GM21423 (cell line): Measurements from ENCODE around the gene GLIS1.

ENCODE experiments used
- ATAC-seq: cut with Tn5 transposase; IDR thresholded peaks from one replicate; pipeline ENCODE4 v1.9.1; 2021; ENCODE audit warnings: mild to moderate bottlenecking, moderate library complexity; ENCODE audit not compliant: unreplicated experiment

The GLIS1 gene

DNA sequence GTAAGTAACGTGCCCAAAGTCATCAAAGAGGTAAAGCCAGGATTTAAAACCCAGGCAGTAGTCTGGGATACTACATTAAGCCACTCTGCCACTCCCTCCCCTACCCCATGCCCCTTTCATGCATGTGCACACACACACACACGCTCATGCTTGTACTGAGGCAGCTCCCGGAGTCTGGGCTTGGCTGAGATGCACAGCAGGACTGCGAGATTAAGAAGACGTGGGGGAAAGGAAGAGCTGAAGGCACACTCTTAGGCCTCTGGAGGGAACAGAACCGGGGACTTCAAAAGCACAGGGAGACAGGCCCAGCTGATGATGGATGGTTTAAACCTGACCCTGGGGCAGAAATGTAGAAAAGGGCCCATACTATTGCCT, 98.3 kb downstream of the GLIS1 start:
- ATAC-seq = no peak

- ATAC-seq = no peak
These were observed 98.8 kb downstream of the GLIS1 start for GRCh38 chr1:53639996-53640700.

DNA sequence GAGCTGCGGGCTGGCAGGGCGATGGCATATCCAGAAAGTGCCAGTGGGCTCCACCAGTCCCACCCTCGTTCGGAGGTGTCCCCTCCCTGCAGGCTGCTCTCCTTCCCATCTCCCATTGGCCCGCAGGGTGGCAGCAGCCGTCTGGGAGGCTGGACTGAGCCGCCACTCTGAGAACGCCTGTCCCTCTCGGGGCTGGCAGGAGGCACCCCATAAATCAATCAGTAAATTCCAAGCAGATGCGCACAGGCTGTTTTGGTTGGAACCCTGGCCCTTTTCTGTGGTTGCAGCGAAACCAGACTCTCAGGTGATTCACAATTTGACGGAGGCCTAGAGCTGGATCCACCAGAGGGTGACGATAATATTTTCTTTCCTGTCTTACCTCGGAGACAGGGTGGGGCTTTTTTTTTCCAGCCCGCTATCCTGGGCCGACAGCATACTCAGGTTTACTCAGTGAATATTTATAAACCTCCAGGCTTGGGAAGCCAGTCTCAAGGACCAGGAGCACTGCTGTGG, 99.7 kb downstream of the GLIS1 start:
- ATAC-seq = no peak

DNA sequence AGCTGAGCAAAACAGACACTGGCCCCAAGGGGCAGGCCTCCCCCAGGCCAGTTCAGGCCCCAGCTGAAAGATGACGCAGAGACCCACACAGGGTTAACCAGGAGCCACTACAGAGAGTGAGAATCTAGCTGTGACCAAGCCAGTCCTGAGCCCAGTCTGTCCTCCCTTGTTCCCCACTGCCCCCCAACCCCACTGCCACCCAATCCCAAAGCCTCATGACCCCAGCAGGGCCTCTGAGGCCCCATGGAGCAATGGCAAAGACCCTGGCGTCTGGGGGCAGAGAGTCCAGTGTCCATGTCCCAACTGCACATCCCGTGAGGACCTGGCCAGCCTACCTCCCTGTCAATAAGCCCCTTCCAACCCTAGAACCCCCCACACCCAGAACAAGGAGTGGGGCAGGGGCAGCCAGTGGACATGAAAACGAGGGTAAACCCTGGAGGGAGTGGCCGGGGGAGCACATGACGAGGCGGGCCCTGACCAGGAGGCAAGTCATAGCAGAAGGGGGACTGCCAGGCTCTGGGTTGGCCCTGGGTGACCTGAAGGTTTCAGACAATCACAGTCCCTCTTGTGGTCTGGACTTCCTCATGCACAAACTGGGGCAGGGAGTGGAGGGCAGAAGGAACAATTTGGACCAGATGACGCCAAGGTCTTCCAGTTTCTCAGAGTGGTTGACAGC, 100.5 kb downstream of the GLIS1 start:
- no peak for ATAC-seq

DNA sequence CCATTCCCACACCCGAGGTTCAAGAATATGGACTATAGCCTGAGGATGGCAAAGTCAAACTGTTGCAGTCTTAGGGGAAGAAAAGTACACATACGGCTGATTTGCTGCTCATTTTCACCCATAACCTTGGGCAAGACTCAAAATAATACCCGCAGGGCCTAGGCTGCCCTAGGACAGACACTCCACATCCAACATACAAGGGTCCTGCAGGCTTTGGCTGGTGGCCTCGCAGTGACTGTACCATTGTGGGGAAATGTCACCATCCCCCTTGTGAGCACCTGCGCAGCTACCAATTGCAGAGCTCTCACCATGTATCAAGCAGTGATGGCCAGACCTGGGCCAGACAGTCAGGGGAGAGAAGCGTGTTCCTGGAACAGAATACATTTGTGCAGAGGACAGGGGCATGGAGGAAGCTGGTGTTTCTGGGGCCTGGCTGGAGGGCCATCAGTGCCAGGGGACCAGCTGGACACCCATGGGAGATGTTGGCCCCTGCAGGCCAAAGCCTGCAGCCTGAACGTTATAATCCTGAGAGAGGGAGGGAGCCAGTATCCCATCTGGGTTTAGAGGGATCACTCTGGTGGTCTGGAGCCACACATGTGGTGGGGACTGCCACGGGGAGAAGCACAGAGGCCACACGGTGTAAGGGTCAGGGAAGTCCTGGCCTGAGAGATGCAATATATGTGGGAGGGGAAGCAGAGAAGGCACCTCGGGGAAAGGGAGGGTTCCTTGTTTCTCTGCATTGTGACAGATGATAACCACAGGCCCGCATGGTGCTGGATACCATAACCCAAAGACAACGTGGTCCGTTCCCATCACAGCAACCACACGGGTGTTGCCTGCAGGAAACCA, 101.2 kb downstream of the GLIS1 start:
- ATAC-seq = no peak

DNA sequence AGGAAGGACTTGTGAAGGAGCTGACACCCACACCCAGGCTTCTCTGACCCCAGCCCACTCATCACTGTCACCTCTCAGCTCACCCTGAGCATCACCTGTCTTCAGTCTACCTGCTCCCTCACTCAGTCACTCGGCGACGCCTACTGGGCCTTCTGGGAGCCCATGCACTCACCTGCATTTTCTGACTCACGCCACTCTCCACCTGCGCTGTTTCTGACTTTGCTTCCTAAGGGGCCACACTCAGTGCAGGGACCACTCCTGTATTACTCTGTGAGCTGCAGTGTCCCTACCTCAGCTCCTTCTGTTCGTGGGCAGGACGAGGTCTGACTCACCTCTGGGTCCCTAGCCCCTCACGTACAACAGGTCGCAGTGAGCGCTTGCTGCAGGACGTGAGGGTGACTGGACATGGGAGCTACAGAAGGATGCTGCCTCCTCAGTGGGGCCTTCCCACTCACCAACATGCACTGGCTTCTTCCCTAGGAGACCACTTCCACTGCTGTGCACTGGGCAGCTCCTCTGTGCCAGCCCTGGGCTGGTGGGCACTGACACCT, 102.3 kb downstream of the GLIS1 start:
- no peak for ATAC-seq

- ATAC-seq = no peak
These were observed 104.4 kb downstream of the GLIS1 start for GRCh38 chr1:53634571-53634979.

GRCh38 chr1:53633073-53633704, 105.8 kb downstream of the GLIS1 start:
- ATAC-seq = no peak

- no peak for ATAC-seq
These were observed 107.2 kb downstream of the GLIS1 start for GRCh38 chr1:53631622-53632310.

DNA sequence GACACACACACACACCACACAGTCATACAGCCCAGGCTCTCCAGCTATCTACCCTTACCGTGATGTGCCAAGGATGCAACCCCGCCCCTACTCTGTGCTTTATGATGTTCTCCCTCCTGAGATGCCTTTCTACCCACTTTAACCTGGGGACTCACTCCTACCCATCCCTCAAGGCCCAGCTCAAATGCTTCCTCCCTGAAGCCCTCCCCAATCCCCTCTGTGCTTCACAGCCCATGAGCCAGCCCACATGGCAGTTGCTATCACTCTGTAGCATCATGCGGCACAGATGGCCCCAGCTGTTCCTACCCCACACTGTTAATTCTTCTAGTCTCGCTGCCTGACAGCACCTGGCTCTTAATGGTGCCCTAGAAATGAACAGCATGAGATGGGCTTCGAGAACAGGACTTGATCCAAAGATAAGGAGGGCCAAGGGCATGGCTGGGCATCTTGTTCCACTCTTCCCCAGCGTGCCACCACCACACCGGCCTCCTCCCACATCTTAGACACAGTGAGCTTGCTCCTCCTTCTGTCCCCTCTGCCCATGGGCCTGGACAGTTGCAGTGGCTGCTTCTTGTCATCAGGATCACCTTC, 109.8 kb downstream of the GLIS1 start:
- no peak for ATAC-seq

GRCh38 chr1:53628286-53628955, 110.5 kb downstream of the GLIS1 start:
- no peak for ATAC-seq

DNA sequence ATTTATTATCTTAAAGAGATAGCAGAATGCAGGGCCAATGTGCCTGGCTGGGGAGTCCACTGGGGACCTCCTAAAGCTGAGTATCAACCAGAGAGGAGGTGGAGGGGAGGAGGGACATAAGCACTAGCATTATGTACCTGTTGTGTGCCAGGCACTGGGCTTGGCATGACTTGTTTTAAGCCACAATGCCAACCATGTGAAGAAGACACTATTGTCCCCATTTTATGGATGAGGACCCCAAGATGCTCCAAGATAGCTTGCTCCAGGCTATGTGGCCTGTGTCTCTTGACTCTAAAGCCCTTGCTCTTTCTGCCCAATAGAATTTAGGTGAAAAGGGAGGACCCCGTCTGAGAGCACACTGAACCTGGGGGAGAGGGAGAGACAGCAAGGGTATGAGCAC, 111.3 kb downstream of the GLIS1 start:
- ATAC-seq = no peak

- ATAC-seq = no peak
These were observed 111.9 kb downstream of the GLIS1 start for GRCh38 chr1:53627031-53627430.

GRCh38 chr1:53626616-53627015, 112.3 kb downstream of the GLIS1 start:
- ATAC-seq = no peak

GRCh38 chr1:53625766-53626520, 113.0 kb downstream of the GLIS1 start:
- ATAC-seq = no peak

DNA sequence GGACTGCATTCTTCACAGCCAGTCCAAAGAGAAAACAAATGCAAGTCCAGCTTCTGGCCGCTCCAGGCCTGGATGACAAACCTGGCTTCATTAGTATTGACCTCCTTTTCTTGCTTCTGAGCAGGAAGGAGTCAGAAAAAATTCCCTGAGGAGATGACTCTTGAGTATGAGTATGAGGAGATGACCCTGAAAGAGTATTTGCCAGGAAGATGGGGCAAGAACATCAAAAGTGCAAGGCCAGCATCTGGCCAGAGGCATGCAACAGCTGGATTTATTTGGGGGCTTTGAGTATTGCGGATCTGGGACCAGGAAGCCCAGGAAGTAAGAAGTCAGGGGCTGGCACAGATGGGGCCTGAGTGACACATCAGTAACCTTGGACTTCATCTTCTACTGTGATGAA, 113.9 kb downstream of the GLIS1 start:
- no peak for ATAC-seq

- no peak for ATAC-seq
These were observed 116.4 kb downstream of the GLIS1 start for GRCh38 chr1:53622531-53622930.

- no peak for ATAC-seq
These were observed 117.8 kb downstream of the GLIS1 start for GRCh38 chr1:53621144-53621543.
